HG02885 (cell line): ENCODE results near the gene CRHR1.

Source experiments
- ATAC-seq: cut with Tn5 transposase; IDR thresholded peaks from one replicate; pipeline ENCODE4 v1.9.1; 2021; ENCODE audit warnings: mild to moderate bottlenecking; ENCODE audit not compliant: unreplicated experiment, poor library complexity

The CRHR1 gene

GRCh38 chr17:45786349-45786748 is 2.2 kb downstream of the CRHR1 start:
- no peak for ATAC-seq

- no peak for ATAC-seq
Measured at GRCh38 chr17:45787044-45787443, 2.9 kb downstream of the CRHR1 start.

DNA sequence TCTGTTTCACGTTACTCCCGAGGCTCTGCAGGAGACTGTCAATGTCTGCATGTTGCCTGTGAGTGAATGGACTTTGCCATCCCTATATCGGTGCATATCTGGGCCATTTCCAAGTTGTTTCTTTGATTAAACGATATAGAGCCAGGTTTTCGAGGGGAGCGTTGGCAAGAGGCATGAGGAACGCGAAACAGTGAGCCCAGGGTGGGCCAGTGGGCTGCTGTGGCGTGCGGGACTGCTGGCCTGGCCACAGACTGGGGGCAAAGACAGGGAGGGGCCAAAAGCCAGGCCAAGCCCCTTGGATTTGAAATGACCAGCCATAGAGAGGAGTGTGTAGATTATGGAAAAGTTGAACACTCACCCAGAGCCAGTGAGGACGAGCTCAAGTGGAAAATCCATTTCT is 3.5 kb downstream of the CRHR1 start:
- no peak for ATAC-seq

DNA sequence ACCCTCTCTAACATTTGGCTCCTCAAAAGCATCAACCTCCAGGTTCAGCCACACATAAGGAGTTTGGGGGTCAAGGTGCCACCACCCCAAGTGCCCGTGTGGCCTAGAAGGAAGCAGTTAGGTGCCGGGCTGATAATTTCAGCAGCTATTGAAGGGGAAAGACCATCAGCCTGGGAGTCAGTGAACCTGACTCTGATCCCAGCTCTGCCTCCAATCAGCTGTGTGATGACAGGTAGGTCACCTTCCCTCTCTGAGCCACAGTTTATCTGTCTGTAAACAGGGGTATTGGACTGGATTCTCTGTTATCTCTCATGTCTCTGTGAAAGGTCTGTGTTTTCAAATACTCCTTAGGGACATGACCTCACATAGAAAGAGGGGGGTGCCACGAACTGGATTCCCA is 3.9 kb downstream of the CRHR1 start:
- ATAC-seq = no peak

DNA sequence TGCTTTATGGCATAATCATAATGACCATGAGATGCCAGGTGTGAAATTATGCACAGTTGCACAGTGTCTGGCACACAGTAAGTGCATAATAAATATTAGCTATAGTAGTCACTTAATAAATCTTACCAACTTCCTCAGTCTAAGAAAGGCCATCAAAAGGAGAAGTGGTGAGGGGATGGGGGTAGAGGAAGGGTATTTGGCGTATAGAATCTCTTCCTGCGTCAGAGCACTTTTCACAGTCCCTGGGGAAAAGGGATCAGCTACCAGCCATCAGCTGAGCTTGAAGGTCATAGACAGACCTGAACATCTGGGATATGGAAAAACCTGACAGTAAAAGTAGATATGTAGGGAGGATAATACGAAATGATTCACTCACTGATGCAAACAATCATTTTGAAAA is 5.8 kb downstream of the CRHR1 start:
- no peak for ATAC-seq

DNA sequence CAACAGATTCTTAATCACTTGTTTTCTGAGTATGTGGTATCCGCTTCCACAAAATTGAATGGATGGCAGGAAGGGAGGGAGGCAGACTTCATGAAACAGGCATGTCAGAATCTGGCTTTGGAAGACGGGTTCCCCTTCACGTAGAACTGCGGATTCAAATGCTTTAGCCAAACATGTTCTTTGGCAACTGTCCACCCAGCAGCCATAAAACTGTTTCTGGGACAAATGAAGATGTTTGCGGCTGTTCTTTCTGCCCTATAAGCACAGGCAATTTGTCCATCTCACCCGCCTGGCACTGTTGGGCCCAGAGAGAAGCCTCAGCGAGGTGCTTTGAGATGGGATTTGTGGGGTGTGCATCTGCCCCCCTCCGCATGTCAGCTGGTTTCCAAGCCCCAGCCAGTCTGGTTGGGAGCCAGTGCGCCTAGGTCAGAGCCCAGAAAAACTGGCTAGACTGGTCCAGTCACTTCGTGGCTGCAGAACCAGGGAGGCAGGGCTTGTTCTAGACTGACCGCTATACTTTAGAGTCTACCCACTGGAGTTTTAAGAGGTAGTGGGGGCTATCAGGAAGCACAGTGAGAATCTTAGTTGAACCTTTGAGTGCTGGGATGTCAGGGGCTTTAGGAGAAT is 6.3 kb downstream of the CRHR1 start:
- ATAC-seq = no peak

DNA sequence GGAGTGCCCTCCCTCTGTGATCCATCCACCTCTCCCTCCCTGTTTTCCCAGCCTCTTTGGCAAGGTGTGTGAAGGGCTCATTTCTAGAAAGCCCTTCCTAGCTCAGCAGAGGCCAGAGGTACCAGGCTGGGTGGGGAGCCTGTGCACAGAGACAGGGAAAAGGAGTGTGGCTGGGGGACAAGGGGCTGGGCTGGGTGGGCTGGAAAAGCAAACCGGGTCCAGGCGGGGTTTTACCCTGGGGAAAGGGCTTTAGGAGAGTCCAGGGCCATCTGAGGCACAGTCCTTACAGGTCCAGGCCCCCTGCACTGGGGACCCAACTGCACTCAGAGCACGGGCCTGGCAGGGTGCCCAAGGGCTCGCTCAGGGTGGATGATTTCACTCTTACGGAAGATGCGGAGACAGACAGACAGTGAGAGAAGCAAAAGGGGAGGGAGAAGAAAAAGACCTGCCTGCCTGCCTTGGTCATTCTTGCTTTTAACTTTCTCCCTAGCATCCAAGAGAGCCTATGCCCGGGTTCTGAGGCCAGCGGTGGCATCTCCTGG is 7.0 kb downstream of the CRHR1 start:
- no peak for ATAC-seq

- ATAC-seq = no peak
Measured at GRCh38 chr17:45791935-45792334, 7.8 kb downstream of the CRHR1 start.

GRCh38 chr17:45792437-45792836 is 8.3 kb downstream of the CRHR1 start:
- no peak for ATAC-seq

- ATAC-seq = no peak
Measured at GRCh38 chr17:45792995-45793755, 9.1 kb downstream of the CRHR1 start.

- no peak for ATAC-seq
Measured at GRCh38 chr17:45793999-45794540, 9.9 kb downstream of the CRHR1 start.

GRCh38 chr17:45794840-45795239 is 10.7 kb downstream of the CRHR1 start:
- ATAC-seq = no peak

- no peak for ATAC-seq
Measured at GRCh38 chr17:45800816-45801215, 16.7 kb downstream of the CRHR1 start.

DNA sequence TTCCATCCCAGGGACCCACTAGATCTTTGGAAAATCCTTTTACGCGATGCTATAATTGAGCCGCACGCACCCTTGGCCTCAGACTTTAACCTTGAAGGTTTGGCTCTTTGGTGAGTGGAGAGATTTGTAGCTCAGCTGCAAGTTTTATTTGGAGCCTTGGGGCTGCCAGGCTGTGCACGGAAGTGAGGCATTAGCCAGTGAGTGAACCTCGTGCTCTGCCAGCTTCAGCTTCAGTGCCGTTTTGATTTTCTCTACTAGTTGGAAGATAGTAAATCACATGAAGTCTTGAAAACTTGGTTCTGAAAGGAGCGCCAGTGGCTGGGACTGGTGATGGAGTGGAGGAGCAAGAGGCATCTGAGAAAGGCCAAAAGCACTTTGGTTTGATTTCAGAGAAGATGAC is 17.3 kb downstream of the CRHR1 start:
- ATAC-seq = no peak

- no peak for ATAC-seq
Measured at GRCh38 chr17:45808845-45809244, 24.7 kb downstream of the CRHR1 start.

- ATAC-seq = no peak
Measured at GRCh38 chr17:45809499-45809898, 25.4 kb downstream of the CRHR1 start.

GRCh38 chr17:45812102-45812501 is 28.0 kb downstream of the CRHR1 start:
- no peak for ATAC-seq

DNA sequence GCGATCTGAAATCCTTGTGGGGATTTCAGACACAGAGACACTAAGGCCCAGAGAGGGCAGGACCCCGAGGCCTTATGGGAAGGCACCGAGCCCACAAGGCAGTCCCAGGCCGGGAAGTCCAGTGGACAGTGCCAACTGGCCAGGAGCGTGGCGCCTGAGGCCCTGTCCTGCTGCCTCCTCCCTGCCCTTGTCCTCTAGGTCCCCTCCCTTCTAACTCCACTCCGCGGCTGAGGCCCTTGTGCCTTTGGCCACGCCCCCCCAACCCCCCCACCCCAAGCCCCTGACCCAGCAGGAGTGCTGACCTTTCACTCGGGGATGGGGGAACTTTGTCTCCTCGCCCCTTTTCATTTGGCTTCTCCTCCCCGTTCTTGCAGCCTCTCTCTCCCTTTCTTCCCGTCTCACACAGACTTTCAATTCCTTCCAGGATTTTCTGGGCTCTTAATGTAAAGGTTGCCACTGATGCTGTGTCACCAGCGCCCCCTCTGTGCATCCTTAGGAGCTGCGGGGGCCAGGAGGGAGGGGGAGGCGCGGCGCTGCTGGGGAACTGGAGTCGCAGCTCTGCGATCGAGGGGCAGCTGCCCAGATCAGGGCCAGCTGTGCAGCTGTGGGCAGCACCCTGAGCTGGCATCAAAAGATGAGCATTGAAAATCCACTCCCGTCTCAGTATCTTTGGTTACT is 29.1 kb downstream of the CRHR1 start:
- ATAC-seq = no peak

DNA sequence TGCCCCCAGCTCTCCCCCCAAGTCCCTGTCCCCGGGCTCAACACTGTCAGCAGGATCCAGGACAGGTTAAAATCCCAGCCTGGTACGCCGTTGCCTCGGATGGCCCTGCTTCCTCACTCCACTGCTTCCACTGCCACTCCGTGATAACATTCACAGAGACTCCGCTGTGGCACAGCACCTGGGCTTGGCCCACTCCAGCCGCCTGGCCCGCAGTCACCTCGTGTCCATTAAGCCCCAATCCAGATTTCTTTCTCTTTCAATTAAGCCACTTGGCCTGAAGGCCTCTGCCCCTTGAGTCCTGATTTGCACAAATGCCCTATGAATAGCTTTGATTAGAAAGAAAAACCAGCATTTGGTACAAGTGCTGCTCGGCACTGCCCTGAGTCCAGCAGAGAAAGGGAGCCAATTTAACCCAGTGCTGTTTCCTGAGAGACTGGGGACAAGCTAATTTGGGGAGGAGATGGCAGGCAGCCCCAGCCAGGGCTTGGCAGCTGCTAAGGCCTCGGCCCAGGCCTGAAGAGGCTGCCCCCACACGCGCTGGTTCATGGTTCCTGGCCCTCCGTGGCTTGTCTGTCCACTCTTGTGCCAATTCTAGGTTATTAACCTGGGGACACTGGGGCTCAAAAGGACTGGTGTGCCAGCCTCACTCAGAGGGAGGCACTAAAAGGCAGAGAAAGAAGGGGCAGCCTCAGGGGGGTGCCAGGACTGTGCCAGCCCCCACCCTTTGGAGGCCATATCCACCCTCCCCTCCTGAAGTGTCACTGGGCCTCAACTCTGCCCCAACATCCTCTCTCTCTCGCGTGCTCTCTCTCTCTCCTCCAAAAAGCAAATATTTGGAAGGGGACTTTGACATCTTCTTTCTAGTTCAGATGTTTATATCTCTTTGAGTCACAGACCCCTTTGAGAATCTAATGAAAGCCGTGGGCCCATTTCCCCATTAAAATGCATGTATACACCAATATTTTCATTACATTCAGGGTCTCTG is 30.8 kb downstream of the CRHR1 start:
- ATAC-seq = no peak

DNA sequence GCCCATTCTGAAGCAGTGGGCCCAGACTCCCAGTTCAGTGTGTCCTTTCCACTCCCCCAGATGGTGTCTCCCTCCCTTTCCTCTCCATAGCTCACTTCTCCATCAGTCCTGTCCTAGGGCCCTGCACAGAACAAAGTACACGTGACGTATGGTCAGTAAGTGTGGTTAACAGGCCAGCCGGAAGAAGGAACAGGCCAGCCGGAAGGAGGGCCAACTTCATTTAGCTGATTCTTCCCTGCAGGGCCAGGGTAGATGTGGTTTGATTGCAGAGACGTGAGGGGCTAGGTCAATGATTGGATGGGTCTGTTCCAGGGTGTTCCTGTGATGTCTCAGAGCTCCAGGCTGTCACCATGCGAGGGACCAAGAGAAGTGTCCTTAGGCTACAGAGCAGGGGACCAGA is 31.6 kb downstream of the CRHR1 start:
- no peak for ATAC-seq
